NT2/D1 (cell line): ENCODE measurements around the gene MAP7.

Experiments used
- SUZ12 ChIP-seq: IDR thresholded peaks from 2 replicates; pipeline ENCODE4 v1.6.1; 2011; ENCODE audit not compliant: insufficient read length, insufficient read depth; ENCODE audit errors: extremely low read depth
- ZNF274 ChIP-seq: IDR thresholded peaks from 2 replicates; pipeline ENCODE4 v1.6.1; 2011; ENCODE audit warnings: mild to moderate bottlenecking, low read depth, low read length

DNA sequence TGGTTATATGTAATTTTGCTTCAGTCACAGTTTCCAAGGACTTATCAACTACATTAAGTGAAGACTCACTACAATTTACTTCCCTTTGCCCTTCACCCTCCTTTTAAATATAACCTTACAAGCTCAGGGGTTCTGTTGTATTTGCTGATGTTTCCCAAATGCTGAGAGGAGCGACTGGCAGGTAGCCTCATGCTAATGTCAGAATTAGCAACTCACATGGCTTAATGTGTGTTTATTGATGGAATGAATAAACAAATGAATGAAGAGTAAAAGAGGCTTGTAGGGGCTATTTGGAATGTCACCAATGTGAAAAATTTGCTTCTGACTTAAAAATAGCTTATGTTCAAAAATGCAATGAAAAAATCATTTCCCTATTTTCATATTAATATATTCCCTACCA is 41.4 kb upstream of the MAP7 start:
- TF ChIP-seq ZNF274, result no peak
- TF ChIP-seq SUZ12, result no peak
